IMR-90 (cell line): ENCODE results near the gene AGR3. TPM values are rescaled to one million over a fixed set of nuclear protein-coding genes. Genes with fewer than 3 reads are reported as not detected.

Source experiments
- ATAC-seq: fragments of 200-7000 bp; cut with Tn5 transposase; 2 replicates; pipeline ENCODE4 v1.9.1; 2020; ENCODE audit warnings: low read depth, mild to moderate bottlenecking, moderate library complexity
- BruUV-seq: library from RNA; stranded (reverse); fragments of 400-500 nt; replicated peaks from 2 replicates; lab custom pipeline; 2021; lab: Mats Ljungman, UMichigan
- CTCF ChIA-PET: fragments of 300-600 bp; formaldehyde crosslinking; extraction: SDS; loops from one replicate; lab custom pipeline; 2021; ENCODE audit warnings: antibody characterized with exemption; lab: Yijun Ruan, JAX
- POLR2A ChIA-PET: fragments of 300-600 bp; sonication (Branson Sonifier 250); formaldehyde crosslinking; loops from one replicate; lab custom pipeline; 2022; ENCODE audit warnings: antibody characterized with exemption; ENCODE audit not compliant: unreplicated experiment; lab: Charles Lee
- DNase-seq: peaks from one replicate; pipeline ENCODE4 v3.0.0; 2013
- H2AFZ ChIP-seq: replicated peaks from 2 replicates; pipeline ENCODE3; 2013; ENCODE audit warnings: low read length, mild to moderate bottlenecking; ENCODE audit not compliant: poor library complexity
- H2AK5ac ChIP-seq: 2 replicates; pipeline ENCODE4 v1.6.1; 2013; ENCODE audit warnings: low read depth, low read length, inconsistent platforms
- H2AK9ac ChIP-seq: replicated peaks from 2 replicates; pipeline ENCODE3; 2013; ENCODE audit warnings: mild to moderate bottlenecking, low read depth, low read length, moderate library complexity; ENCODE audit not compliant: poor library complexity
- H2BK120ac ChIP-seq: 2 replicates; pipeline ENCODE4 v1.6.1; 2013; ENCODE audit warnings: low read depth, low read length, inconsistent platforms
- H2BK15ac ChIP-seq: 3 replicates; pipeline ENCODE4 v1.6.1; 2013; ENCODE audit warnings: low read depth, low read length, inconsistent platforms
- H2BK20ac ChIP-seq: 2 replicates; pipeline ENCODE4 v1.6.1; 2013; ENCODE audit warnings: low read depth, mild to moderate bottlenecking, inconsistent platforms, low read length, moderate library complexity
- H2BK5ac ChIP-seq: 2 replicates; pipeline ENCODE4 v1.6.1; 2013; ENCODE audit warnings: mild to moderate bottlenecking, low read depth, low read length, inconsistent platforms; ENCODE audit not compliant: poor library complexity, severe bottlenecking
- H3K14ac ChIP-seq: replicated peaks from 2 replicates; pipeline ENCODE4 v1.6.1; 2013; ENCODE audit warnings: low read depth, low read length, inconsistent platforms
- H3K18ac ChIP-seq: 2 replicates; pipeline ENCODE4 v1.6.1; 2013; ENCODE audit warnings: low read depth, low read length, control low read depth
- H3K23ac ChIP-seq: 2 replicates; pipeline ENCODE4 v1.6.1; 2013; ENCODE audit warnings: low read depth, low read length, inconsistent platforms
- H3K27ac ChIP-seq: 2 replicates; pipeline ENCODE4 v1.5.1; 2013; ENCODE audit warnings: mild to moderate bottlenecking, control low read depth, low read length; ENCODE audit not compliant: insufficient read depth
- H3K27me3 ChIP-seq: 2 replicates; pipeline ENCODE4 v1.6.1; 2013; ENCODE audit warnings: low read length; ENCODE audit not compliant: control insufficient read depth, insufficient read depth
- H3K36me3 ChIP-seq: 2 replicates; pipeline ENCODE4 v1.6.1; 2013; ENCODE audit warnings: low read length, mixed read lengths; ENCODE audit not compliant: control insufficient read depth, insufficient read depth
- H3K4ac ChIP-seq: 2 replicates; pipeline ENCODE4 v1.6.1; 2013; ENCODE audit warnings: low read depth, low read length, inconsistent platforms
- H3K4me1 ChIP-seq: 2 replicates; pipeline ENCODE4 v1.6.1; 2013; ENCODE audit warnings: low read length, mixed read lengths; ENCODE audit not compliant: control insufficient read depth, insufficient read depth
- H3K4me2 ChIP-seq: 2 replicates; pipeline ENCODE4 v1.6.1; 2013; ENCODE audit warnings: low read depth, mild to moderate bottlenecking, control low read depth, low read length, moderate library complexity
- H3K4me3 ChIP-seq: 2 replicates; pipeline ENCODE4 v1.5.1; 2013; ENCODE audit warnings: low read depth, mild to moderate bottlenecking, control low read depth, low read length, moderate library complexity; ENCODE audit not compliant: insufficient read depth
- H3K56ac ChIP-seq: 2 replicates; pipeline ENCODE4 v1.6.1; 2013; ENCODE audit warnings: low read length, inconsistent platforms; ENCODE audit not compliant: insufficient read depth; ENCODE audit errors: extremely low read depth
- H3K79me1 ChIP-seq, 2 experiments: 2 replicates each; pipeline ENCODE4 v1.6.1; 2013; ENCODE audit warnings: low read length in 2 of 2, inconsistent platforms in 1 of 2, low read depth in 1 of 2
- H3K9ac ChIP-seq: 2 replicates; pipeline ENCODE4 v1.6.1; 2013; ENCODE audit warnings: low read depth, low read length, control low read depth
- H3K9me1 ChIP-seq: 2 replicates; pipeline ENCODE4 v1.6.1; 2013; ENCODE audit warnings: low read length, inconsistent platforms; ENCODE audit not compliant: insufficient read depth
- H3K9me3 ChIP-seq: 2 replicates; pipeline ENCODE4 v1.6.1; 2013; ENCODE audit warnings: low read length; ENCODE audit not compliant: control insufficient read depth, insufficient read depth
- H4K20me1 ChIP-seq: 2 replicates; pipeline ENCODE4 v1.6.1; 2013; ENCODE audit warnings: low read length, inconsistent platforms; ENCODE audit not compliant: insufficient read depth
- H4K5ac ChIP-seq: 2 replicates; pipeline ENCODE4 v1.6.1; 2013; ENCODE audit warnings: mild to moderate bottlenecking, low read depth, low read length, control low read depth
- H4K8ac ChIP-seq, 2 experiments: 2 replicates each; pipeline ENCODE4 v1.6.1; 2013; ENCODE audit warnings: low read depth in 2 of 2, low read length in 2 of 2, control low read depth in 1 of 2, inconsistent platforms in 1 of 2
- H4K91ac ChIP-seq: 2 replicates; pipeline ENCODE4 v1.6.1; 2013; ENCODE audit warnings: low read depth, low read length, inconsistent platforms; ENCODE audit not compliant: insufficient read depth
- BHLHE40 ChIP-seq: fragments of 150-350 bp; IDR thresholded peaks from 2 replicates; pipeline ENCODE4 v1.6.1; 2016; ENCODE audit warnings: mild to moderate bottlenecking, low read depth, low read length
- CEBPB ChIP-seq: IDR thresholded peaks from 2 replicates; pipeline ENCODE4 v1.6.1; 2012; ENCODE audit warnings: low read depth, low read length, improper control_type of control experiment
- FOS ChIP-seq: fragments of 150-350 bp; IDR thresholded peaks from 2 replicates; pipeline ENCODE4 v1.6.1; 2016; ENCODE audit warnings: low read depth, low read length
- MXI1 ChIP-seq: IDR thresholded peaks from 2 replicates; pipeline ENCODE4 v1.6.1; 2012; ENCODE audit warnings: low read depth, mild to moderate bottlenecking, low read length, moderate library complexity, borderline replicate concordance
- WGBS, 2 experiments: methylation state at CpG; one replicate each; pipeline versions ENCODE4 v1.1.5 to v1.1.7; 2013; ENCODE audit warnings: missing lambda C conversion rate in 2 of 2; ENCODE audit not compliant: insufficient read length in 1 of 2; ENCODE audit errors: extremely low coverage in 2 of 2; 5-methylcytosine and 5-hydroxymethylcytosine counted together
- dilution Hi-C: fragments of 300-500 bp; cut with HindIII; formaldehyde crosslinking; loops from one replicate; pipeline ENCODE4 v1.14.3; 2018; ENCODE audit warnings: low sequenced_read_pairs; ENCODE audit not compliant: unreplicated experiment
- in situ Hi-C: fragments of 300-500 bp; cut with MboI; formaldehyde crosslinking; loops from 3 replicates; pipeline ENCODE4 v1.14.3; 2019; ENCODE audit warnings: low sequenced_read_pairs, inconsistent platforms, mixed read lengths
- intact Hi-C: fragments of 100-400 bp; cut with micrococcal nuclease; formaldehyde crosslinking; loops from 2 replicates; pipeline ENCODE4 v1.10.0; 2022
- polyA plus RNA-seq, 3 experiments: library from polyadenylated mRNA; depleted of rRNA; stranded (reverse); fragments of >200 nt; gene quantifications; 2 replicates each; pipeline ENCODE4 v1.2.3, GENCODE V29; 2012; ENCODE audit warnings: low replicate concordance in 1 of 3
- total RNA-seq: library from RNA; depleted of rRNA; stranded (reverse); fragments of >200 nt; gene quantifications from 2 replicates; pipeline ENCODE4 v1.2.3, GENCODE V29; 2012

AGR3 gene
- total and polyA plus RNA-seq, 2 of the 4 experiments (the other 2 are of a cell fraction) = not detected

GRCh38 chr7:16811551-16811950 is 70.2 kb downstream of the AGR3 start:
- intact Hi-C loops (no loop called here), in situ Hi-C loops (no loop called here), dilution Hi-C loops (no loop called here)
- no peak overlapping the region for H3K4ac ChIP-seq
- no peak overlapping the region for H3K18ac ChIP-seq
- no peak overlapping the region for H2AFZ ChIP-seq
- no TSS peak for BruUV-seq
- ChIA-PET POLR2A (no interaction called here), CTCF (no interaction called here)
- H3K4me2 ChIP-seq = no peak overlapping the region
- no peak overlapping the region for H4K5ac ChIP-seq
- no peak overlapping the region for H3K27ac ChIP-seq
- H3K9me3 ChIP-seq = no peaks in the 10 kb centered on the region
- no peaks in the 10 kb centered on the region for H3K27me3 ChIP-seq
- H3K56ac ChIP-seq = no peak overlapping the region
- no peaks in the 10 kb centered on the region for H4K20me1 ChIP-seq
- H4K91ac ChIP-seq = no peak overlapping the region
- H3K9me1 ChIP-seq = no peaks in the 10 kb centered on the region
- no peak overlapping the region for H3K4me3 ChIP-seq
- ATAC-seq (peak; percentile 90), DNase-seq (peak; percentile 73)
- no peaks in the 10 kb centered on the region for H3K36me3 ChIP-seq
- no peaks in the 10 kb centered on the region for H3K79me1 ChIP-seq
- H3K14ac ChIP-seq = no peak overlapping the region
- H4K8ac ChIP-seq = no peak overlapping the region
- no peak for TF ChIP-seq CEBPB
- peak; percentile 34; the same call in 1 of the 2 replicates for TF ChIP-seq FOS
- no peak for TF ChIP-seq MXI1
- TF ChIP-seq BHLHE40 = no peak
- no peak overlapping the region for H3K23ac ChIP-seq
- H2BK15ac ChIP-seq = no peak overlapping the region
- H3K9ac ChIP-seq = no peak overlapping the region
- H2AK9ac ChIP-seq = no peak overlapping the region
- H2AK5ac ChIP-seq = no peak overlapping the region
- no peak overlapping the region for H2BK5ac ChIP-seq
- no peak overlapping the region for H2BK120ac ChIP-seq
- WGBS, 2 experiments = no CpG with 5 or more reads among the region's 2 CpGs
- peaks cover 2% of the 10 kb centered on the region; the same call in 1 of the 2 replicates for H3K4me1 ChIP-seq
- no peak overlapping the region for H2BK20ac ChIP-seq
